DND-41 (cell line): ENCODE data around the gene GRIN1.

Source experiments
- ATAC-seq: fragments of 200-7000 bp; cut with Tn5 transposase; 3 replicates; pipeline ENCODE4 v1.9.1; 2021; ENCODE audit warnings: low read depth; ENCODE audit not compliant: insufficient read depth
- DNase-seq: peaks from one replicate; pipeline ENCODE4 v3.0.0-alpha.2; 2020
- H2AFZ ChIP-seq: 2 replicates; pipeline ENCODE4 v1.6.0; 2012; ENCODE audit warnings: low read depth, low read length
- H3K27ac ChIP-seq: 2 replicates; pipeline ENCODE4 v1.5.1; 2012; ENCODE audit warnings: low read length, inconsistent platforms
- H3K27me3 ChIP-seq: fragments of 200-600 bp; sonication (generic); 2 replicates; pipeline ENCODE4 v1.6.0; 2012; ENCODE audit warnings: low read length, mild to moderate bottlenecking, inconsistent platforms; ENCODE audit not compliant: insufficient read depth, poor library complexity
- H3K36me3 ChIP-seq: 2 replicates; pipeline ENCODE4 v1.5.1; 2012; ENCODE audit warnings: low read length, inconsistent platforms; ENCODE audit not compliant: insufficient read depth
- H3K4me1 ChIP-seq: 2 replicates; pipeline ENCODE4 v1.5.1; 2012; ENCODE audit warnings: mild to moderate bottlenecking, low read length; ENCODE audit not compliant: insufficient read depth
- H3K4me2 ChIP-seq: 2 replicates; pipeline ENCODE4 v1.6.0; 2012; ENCODE audit warnings: mild to moderate bottlenecking, moderate library complexity, low read length, inconsistent platforms; ENCODE audit not compliant: insufficient read depth
- H3K4me3 ChIP-seq, 2 experiments: fragments of 200-600 bp in 1 of 2; shearing (Covaris generic) in 1 of 2; 2 replicates each; pipeline ENCODE4 v1.5.1; 2012 to 2016; ENCODE audit warnings: inconsistent platforms in 2 of 2, low read length in 2 of 2, mild to moderate bottlenecking in 2 of 2, low read depth in 1 of 2, moderate library complexity in 1 of 2
- H3K79me2 ChIP-seq: 2 replicates; pipeline ENCODE4 v1.6.0; 2012; ENCODE audit warnings: low read length, inconsistent platforms; ENCODE audit not compliant: insufficient read depth
- H3K9ac ChIP-seq: 2 replicates; pipeline ENCODE4 v1.6.0; 2012; ENCODE audit warnings: low read depth, mild to moderate bottlenecking, inconsistent platforms, low read length, moderate library complexity
- H3K9me3 ChIP-seq: 2 replicates; pipeline ENCODE4 v1.5.1; 2012; ENCODE audit warnings: low read length, moderate library complexity, mild to moderate bottlenecking, inconsistent platforms; ENCODE audit not compliant: insufficient read depth, severe bottlenecking
- H4K20me1 ChIP-seq: 2 replicates; pipeline ENCODE4 v1.6.0; 2012; ENCODE audit warnings: low read length; ENCODE audit not compliant: insufficient read depth
- EZH2 ChIP-seq: IDR thresholded peaks from 3 replicates; pipeline ENCODE4 v1.6.1; 2012; ENCODE audit warnings: borderline replicate concordance, low read depth, mild to moderate bottlenecking, moderate library complexity, low read length, inconsistent platforms; ENCODE audit not compliant: severe bottlenecking
- TF ChIP-seq, protein P1 (sequence below): IDR thresholded peaks from 2 replicates; pipeline ENCODE4 v1.5.1; 2012; ENCODE audit warnings: borderline replicate concordance, low read length, moderate library complexity, mild to moderate bottlenecking; ENCODE audit not compliant: poor library complexity, severe bottlenecking; ENCODE audit errors: extremely low read depth

Gene GRIN1

DNA sequence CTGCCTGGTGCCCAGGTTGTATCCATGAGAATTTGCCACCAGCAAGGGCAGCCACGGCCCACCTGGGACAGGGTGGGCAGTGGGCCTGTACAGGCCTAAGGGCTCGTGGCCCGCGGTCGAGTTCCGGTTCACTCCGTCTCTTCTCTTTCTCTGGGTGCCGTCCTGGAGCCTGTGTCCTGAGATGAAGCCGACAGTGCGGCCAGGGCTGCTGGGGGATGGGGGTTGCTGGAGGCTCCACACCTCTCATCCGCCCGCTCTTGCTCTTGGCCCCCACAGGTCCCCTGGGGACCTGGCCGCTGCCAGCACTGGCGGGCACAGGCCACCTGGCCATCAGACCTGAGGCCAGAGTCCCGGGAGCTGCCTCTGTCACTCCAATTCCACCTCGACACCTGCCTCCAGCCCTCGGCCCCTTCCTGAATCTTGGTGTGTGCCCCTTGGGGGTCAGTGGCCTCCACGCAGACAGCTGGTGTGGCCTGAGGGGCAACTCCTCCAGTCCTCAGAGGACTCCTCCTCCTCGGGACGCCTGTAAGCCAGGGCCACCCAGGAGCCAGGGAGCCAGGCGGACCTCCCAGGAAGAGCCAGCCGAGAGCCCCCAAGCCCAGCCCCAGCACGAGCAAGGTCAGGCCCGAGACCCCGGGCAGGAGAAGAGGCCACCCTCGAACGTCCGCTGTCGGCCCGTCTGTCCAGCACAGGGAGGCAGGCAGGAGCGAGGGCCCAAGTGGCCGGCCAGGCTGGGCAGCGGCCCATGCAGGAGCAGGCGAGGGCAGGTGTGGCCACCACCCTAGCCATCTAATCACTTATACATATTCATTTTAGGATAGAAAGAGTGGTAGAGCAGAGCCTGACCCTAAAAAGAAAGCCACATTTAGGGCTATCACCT, 25.7 kb downstream of the GRIN1 start:
- Histone ChIP-seq H3K27ac (no peak overlapping the region), H3K79me2 (no peaks in the 10 kb centered on the region), H3K4me2 (no peak overlapping the region), H4K20me1 (no peaks in the 10 kb centered on the region), H3K4me3 (no peak overlapping the region), H3K9ac (no peak overlapping the region), H2AFZ (no peak overlapping the region), H3K9me3 (no peaks in the 10 kb centered on the region), H3K4me1 (no peaks in the 10 kb centered on the region), H3K27me3 (peaks cover 28% of the 10 kb centered on the region), H3K36me3 (no peaks in the 10 kb centered on the region)
- ATAC-seq (no peak), DNase-seq (no peak)
- TF ChIP-seq, protein P1, sequence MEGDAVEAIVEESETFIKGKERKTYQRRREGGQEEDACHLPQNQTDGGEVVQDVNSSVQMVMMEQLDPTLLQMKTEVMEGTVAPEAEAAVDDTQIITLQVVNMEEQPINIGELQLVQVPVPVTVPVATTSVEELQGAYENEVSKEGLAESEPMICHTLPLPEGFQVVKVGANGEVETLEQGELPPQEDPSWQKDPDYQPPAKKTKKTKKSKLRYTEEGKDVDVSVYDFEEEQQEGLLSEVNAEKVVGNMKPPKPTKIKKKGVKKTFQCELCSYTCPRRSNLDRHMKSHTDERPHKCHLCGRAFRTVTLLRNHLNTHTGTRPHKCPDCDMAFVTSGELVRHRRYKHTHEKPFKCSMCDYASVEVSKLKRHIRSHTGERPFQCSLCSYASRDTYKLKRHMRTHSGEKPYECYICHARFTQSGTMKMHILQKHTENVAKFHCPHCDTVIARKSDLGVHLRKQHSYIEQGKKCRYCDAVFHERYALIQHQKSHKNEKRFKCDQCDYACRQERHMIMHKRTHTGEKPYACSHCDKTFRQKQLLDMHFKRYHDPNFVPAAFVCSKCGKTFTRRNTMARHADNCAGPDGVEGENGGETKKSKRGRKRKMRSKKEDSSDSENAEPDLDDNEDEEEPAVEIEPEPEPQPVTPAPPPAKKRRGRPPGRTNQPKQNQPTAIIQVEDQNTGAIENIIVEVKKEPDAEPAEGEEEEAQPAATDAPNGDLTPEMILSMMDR = no peak
- no peak for TF ChIP-seq EZH2

DNA sequence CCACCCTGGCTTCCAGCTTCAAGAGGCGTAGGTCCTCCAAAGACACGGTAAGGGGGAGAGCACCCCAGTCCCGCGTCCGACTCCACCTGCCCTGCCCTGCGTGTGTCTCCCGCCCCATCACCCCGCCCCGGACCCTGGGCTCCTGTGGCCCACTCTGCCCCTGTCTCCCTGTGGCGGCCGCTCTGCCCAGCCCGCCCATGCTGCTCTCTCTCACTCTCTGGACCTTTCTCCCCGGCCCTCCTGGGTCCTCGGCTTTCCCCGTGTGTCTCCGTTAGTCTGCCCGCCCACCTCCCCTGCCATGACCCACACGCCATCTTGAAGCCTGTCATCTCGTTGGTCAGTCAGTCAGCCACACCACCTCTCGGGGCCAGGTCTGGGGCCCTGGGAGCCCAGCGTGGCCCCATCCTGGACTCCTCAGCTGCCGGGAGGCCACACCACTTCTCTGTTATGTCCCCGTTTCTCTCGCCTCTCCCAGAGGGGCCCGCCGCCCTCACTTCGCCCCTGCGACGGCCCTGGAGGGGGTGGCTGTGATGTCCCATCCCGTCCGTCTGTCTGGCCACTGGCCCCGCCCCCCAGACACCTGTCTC, 26.4 kb downstream of the GRIN1 start:
- H3K9ac ChIP-seq = no peak overlapping the region
- H4K20me1 ChIP-seq = no peaks in the 10 kb centered on the region
- no peak for ATAC-seq
- no peak overlapping the region for H3K4me2 ChIP-seq
- DNase-seq = no peak
- H3K27ac ChIP-seq = no peak overlapping the region
- peaks cover 28% of the 10 kb centered on the region for H3K27me3 ChIP-seq
- no peak overlapping the region for H3K4me3 ChIP-seq
- H3K36me3 ChIP-seq = no peaks in the 10 kb centered on the region
- H3K9me3 ChIP-seq = no peaks in the 10 kb centered on the region
- no peaks in the 10 kb centered on the region for H3K4me1 ChIP-seq
- no peaks in the 10 kb centered on the region for H3K79me2 ChIP-seq
- H2AFZ ChIP-seq = no peak overlapping the region
- TF ChIP-seq, protein P1 = no peak
- no peak for TF ChIP-seq EZH2

DNA sequence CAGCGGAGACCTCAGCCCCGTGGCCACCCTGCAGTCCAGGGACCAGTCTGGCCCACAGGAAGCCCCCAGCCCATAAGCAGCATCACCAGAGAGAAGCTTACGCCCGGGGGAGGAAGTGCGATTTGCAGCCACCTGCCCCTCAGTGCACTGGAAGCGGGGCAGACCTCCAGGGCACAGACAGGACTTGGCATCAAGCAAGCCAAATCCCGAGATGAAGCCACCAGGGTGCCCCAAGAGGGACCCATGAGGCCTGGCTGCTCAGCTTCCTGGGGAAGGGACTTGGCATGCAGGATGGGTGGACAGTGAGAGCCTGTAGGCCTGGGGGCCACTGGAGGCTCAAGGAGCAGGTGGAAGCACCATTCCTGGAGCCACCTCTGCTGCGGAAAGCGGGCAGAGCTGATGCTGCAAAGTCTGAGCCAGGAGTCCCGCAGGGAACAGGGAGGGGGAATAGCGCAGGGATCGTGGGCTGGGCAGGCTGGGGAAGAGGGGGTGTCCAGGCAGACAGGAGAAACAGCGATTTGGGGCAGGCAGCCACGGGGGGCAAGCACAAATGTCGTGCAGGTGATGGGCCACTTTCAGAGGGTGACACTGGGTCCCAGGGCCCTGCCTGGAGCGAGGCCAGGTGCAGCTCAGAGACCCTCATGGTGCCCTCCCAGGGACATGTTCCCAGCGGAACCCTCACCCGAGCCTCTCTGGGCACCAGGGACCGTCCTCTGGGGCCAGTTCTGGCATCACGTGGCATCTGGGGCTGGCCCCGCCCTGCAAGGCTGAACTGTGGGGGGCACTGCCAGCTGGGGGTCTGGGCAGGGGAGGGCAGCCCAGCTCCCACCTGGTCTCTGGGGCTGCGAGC, 27.7 kb downstream of the GRIN1 start:
- Histone ChIP-seq H3K4me1 (no peaks in the 10 kb centered on the region), H3K9me3 (no peaks in the 10 kb centered on the region), H2AFZ (no peak overlapping the region), H3K9ac (no peak overlapping the region), H3K79me2 (no peaks in the 10 kb centered on the region), H3K36me3 (no peaks in the 10 kb centered on the region), H3K27me3 (peaks cover 28% of the 10 kb centered on the region), H3K27ac (no peak overlapping the region), H4K20me1 (no peaks in the 10 kb centered on the region), H3K4me3 (no peak overlapping the region), H3K4me2 (no peak overlapping the region)
- ATAC-seq (no peak), DNase-seq (no peak)
- TF ChIP-seq, protein P1 = no peak
- no peak for TF ChIP-seq EZH2
